ENCODE results near the gene KRT84.
"Not testable (repeated sequence)": the region's sequence is repeated elsewhere in the genome, so short reads cannot be mapped to it uniquely, and the experiment has no call there.

Gene KRT84

GRCh38 chr12:52423035-52423434, 37.6 kb upstream of the KRT84 start:
- FAIRE-seq (no peak), DNase-seq (ENCODE audit: insufficient read length) (no peak)
- TF ChIP-seq TAF1 (IDR thresholded peaks at IDR 0.05; ENCODE audit: borderline replicate concordance, low read depth, low read length), result no peak
- TF ChIP-seq POLR2A (IDR thresholded peaks at IDR 0.05; ENCODE audit: low read depth, low read length), result no peak

- FAIRE-seq (no peak), DNase-seq (ENCODE audit: insufficient read length) (no peak)
- TF ChIP-seq POLR2A (IDR thresholded peaks at IDR 0.05; ENCODE audit: low read depth, low read length) (no peak), TAF1 (IDR thresholded peaks at IDR 0.05; ENCODE audit: borderline replicate concordance, low read depth, low read length) (no peak), POLR2AphosphoS5 (IDR thresholded peaks at IDR 0.05; ENCODE audit: low read depth, low read length) (no peak)
These were observed 34.2 kb upstream of the KRT84 start for GRCh38 chr12:52419656-52420055.

GRCh38 chr12:52418576-52419110, 33.2 kb upstream of the KRT84 start:
- TF ChIP-seq POLR2AphosphoS5 (IDR thresholded peaks at IDR 0.05; ENCODE audit: low read depth, low read length), result no peak
- TF ChIP-seq POLR2A (IDR thresholded peaks at IDR 0.05; ENCODE audit: low read depth, low read length), result no peak
- no peak for TF ChIP-seq TAF1 (IDR thresholded peaks at IDR 0.05; ENCODE audit: borderline replicate concordance, low read depth, low read length)
- no peak for FAIRE-seq
- no peak for DNase-seq (ENCODE audit: insufficient read length)

- DNase-seq (ENCODE audit: insufficient read length) (no peak), FAIRE-seq (no peak)
- TF ChIP-seq TAF1 (IDR thresholded peaks at IDR 0.05; ENCODE audit: borderline replicate concordance, low read depth, low read length) (no peak), POLR2A (IDR thresholded peaks at IDR 0.05; ENCODE audit: low read depth, low read length) (no peak), POLR2AphosphoS5 (IDR thresholded peaks at IDR 0.05; ENCODE audit: low read depth, low read length) (no peak)
These were observed 32.3 kb upstream of the KRT84 start for GRCh38 chr12:52417740-52418139.

- FAIRE-seq, result no peak
- no peak for TF ChIP-seq TAF1 (IDR thresholded peaks at IDR 0.05; ENCODE audit: borderline replicate concordance, low read depth, low read length)
- no peak for TF ChIP-seq POLR2AphosphoS5 (IDR thresholded peaks at IDR 0.05; ENCODE audit: low read depth, low read length)
- no peak for TF ChIP-seq POLR2A (IDR thresholded peaks at IDR 0.05; ENCODE audit: low read depth, low read length)
- no peak for DNase-seq (ENCODE audit: insufficient read length)
These were observed 31.3 kb upstream of the KRT84 start for GRCh38 chr12:52416795-52417194.

GRCh38 chr12:52415870-52416750, 30.7 kb upstream of the KRT84 start:
- DNase-seq (ENCODE audit: insufficient read length) (no peak), FAIRE-seq (no peak)
- TF ChIP-seq POLR2A (IDR thresholded peaks at IDR 0.05; ENCODE audit: low read depth, low read length) (no peak), POLR2AphosphoS5 (IDR thresholded peaks at IDR 0.05; ENCODE audit: low read depth, low read length) (no peak), TAF1 (IDR thresholded peaks at IDR 0.05; ENCODE audit: borderline replicate concordance, low read depth, low read length) (no peak)

DNA sequence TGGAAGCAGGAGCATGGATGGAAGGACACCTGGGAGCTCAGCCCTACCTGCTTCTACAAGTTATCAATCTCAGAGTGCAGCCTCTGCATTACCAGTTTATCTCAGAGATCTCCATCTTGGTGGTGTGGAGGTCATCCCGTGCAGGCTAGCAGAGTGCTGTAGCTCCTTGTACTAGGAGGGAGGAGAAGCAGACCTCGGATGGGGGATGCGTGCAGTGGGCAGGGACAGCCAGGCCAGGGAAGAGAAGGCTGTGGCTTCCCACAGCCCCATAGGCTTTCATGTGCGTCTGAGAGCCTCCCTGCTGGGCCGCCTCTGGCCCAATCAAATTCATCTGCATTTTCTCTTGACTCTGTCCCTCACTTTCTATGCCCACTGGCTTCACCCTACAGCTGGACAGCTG, 29.5 kb upstream of the KRT84 start:
- TF ChIP-seq TAF1 (IDR thresholded peaks at IDR 0.05; ENCODE audit: borderline replicate concordance, low read depth, low read length) (no peak), POLR2A (IDR thresholded peaks at IDR 0.05; ENCODE audit: low read depth, low read length) (no peak), POLR2AphosphoS5 (IDR thresholded peaks at IDR 0.05; ENCODE audit: low read depth, low read length) (no peak)
- DNase-seq (ENCODE audit: insufficient read length) (no peak), FAIRE-seq (no peak)

- no peak for TF ChIP-seq POLR2AphosphoS5 (IDR thresholded peaks at IDR 0.05; ENCODE audit: low read depth, low read length)
- no peak for TF ChIP-seq TAF1 (IDR thresholded peaks at IDR 0.05; ENCODE audit: borderline replicate concordance, low read depth, low read length)
- TF ChIP-seq POLR2A (IDR thresholded peaks at IDR 0.05; ENCODE audit: low read depth, low read length), result no peak
- no peak for FAIRE-seq
These were observed 28.4 kb upstream of the KRT84 start for GRCh38 chr12:52413782-52414345.

GRCh38 chr12:52413202-52413601, 27.8 kb upstream of the KRT84 start:
- FAIRE-seq (no peak), DNase-seq (ENCODE audit: insufficient read length) (no peak)
- TF ChIP-seq TAF1 (IDR thresholded peaks at IDR 0.05; ENCODE audit: borderline replicate concordance, low read depth, low read length) (no peak), POLR2A (IDR thresholded peaks at IDR 0.05; ENCODE audit: low read depth, low read length) (no peak), POLR2AphosphoS5 (IDR thresholded peaks at IDR 0.05; ENCODE audit: low read depth, low read length) (no peak)

More at GRCh38 chr12:52413782-52414345, 28.4 kb upstream of the KRT84 start:
- DNase-seq (ENCODE audit: insufficient read length), result no peak

- DNase-seq (ENCODE audit: insufficient read length) (no peak), FAIRE-seq (no peak)
These were observed 26.4 kb upstream of the KRT84 start for GRCh38 chr12:52411815-52412214.

GRCh38 chr12:52410589-52411248, 25.3 kb upstream of the KRT84 start:
- not testable (repeated sequence) for DNase-seq (ENCODE audit: insufficient read length); FAIRE-seq

More at GRCh38 chr12:52411815-52412214, 26.4 kb upstream of the KRT84 start:
- TF ChIP-seq TAF1 (IDR thresholded peaks at IDR 0.05; ENCODE audit: borderline replicate concordance, low read depth, low read length) (no peak), POLR2AphosphoS5 (IDR thresholded peaks at IDR 0.05; ENCODE audit: low read depth, low read length) (no peak), POLR2A (IDR thresholded peaks at IDR 0.05; ENCODE audit: low read depth, low read length) (no peak)
